ENCODE results near the gene FAM163B. TPM values are rescaled to one million over a fixed set of nuclear protein-coding genes. Genes with fewer than 3 reads are reported as not detected.

Gene FAM163B
- total and polyA plus RNA-seq, 2 of the 8 experiments (the other 6 are each of a cell fraction or from before 2014, with no cell fraction given), result 0.63 to 1.0 TPM

DNA sequence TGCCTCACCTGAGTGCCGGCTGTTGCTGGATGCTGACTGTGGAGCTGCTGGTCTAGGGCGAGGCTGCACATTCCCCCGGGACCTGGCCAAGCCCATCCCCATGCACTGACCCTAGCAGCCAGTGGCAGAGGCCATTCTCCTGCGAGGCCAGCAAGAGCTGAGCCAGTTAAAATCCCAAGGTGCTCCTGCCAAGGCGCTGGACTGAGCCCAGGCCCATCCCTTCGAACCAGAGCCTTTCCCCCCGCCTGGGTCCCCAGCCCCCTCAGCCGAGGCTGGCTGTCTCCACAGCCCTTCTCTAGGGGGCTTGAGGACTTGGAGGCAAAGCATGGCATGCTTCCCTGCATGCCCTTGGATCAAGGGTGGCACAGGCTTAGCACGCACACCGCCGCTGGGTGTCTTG lies 73.1 kb downstream of the FAM163B start (continued):
- no peak for TF ChIP-seq JUN (IDR thresholded peaks at IDR 0.05; ENCODE audit: low read depth, low read length)

Measured in H1 (cell line).